ENCODE results near the gene LRP1B.
"Not testable (repeated sequence)": the region's sequence is repeated elsewhere in the genome, so short reads cannot be mapped to it uniquely, and the experiment has no call there.

The LRP1B gene

GRCh38 chr2:140353541-140353940 is 1777.3 kb downstream of the LRP1B start:
- 0% methylated on average over 1 of the region's 2 CpGs for WGBS
- no peak overlapping the region for H3K27ac ChIP-seq (ENCODE audit: low read depth, low read length)
- no peak overlapping the region for H3K9ac ChIP-seq (ENCODE audit: low read depth, low read length)

DNA sequence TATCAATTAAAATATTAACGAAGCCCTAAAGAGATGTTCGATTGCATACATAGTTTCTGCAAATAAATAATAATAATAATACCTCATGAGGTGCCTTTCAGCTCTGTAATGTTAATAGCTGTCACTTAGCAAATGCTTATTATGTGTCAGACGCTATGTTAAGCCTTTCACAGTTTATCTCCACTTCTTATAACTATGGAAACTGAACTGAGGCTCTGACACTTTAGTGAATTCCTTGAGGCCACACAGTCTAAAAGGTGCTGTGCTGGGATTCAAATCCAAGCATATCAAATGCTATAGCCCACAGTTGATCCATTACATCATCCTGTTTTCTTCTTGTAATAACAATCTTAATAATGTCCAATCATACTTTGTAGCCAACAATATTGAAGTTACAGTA is 1779.1 kb downstream of the LRP1B start:
- no peaks in the 10 kb centered on the region for H3K9me3 ChIP-seq (ENCODE audit: insufficient read depth, low read depth, low read length)
- H3K27me3 ChIP-seq (ENCODE audit: insufficient read depth, low read length) = no peaks in the 10 kb centered on the region
- H3K36me3 ChIP-seq (ENCODE audit: insufficient read depth, low read length) = no peaks in the 10 kb centered on the region
- no peak overlapping the region for H3K9ac ChIP-seq (ENCODE audit: low read depth, low read length)
- peaks cover 40% of the 10 kb centered on the region for H3K4me1 ChIP-seq (ENCODE audit: insufficient read depth, low read length)
- no peak overlapping the region for H3K4me3 ChIP-seq (ENCODE audit: low read length)
- no peak overlapping the region for H3K27ac ChIP-seq (ENCODE audit: low read depth, low read length)
- 87% methylated on average over 1 of the region's 3 CpGs for WGBS

More at GRCh38 chr2:140353541-140353940, 1777.3 kb downstream of the LRP1B start:
- H3K9me3 ChIP-seq (ENCODE audit: insufficient read depth, low read depth, low read length) = no peaks in the 10 kb centered on the region
- H3K27me3 ChIP-seq (ENCODE audit: insufficient read depth, low read length) = no peaks in the 10 kb centered on the region
- peaks cover 35% of the 10 kb centered on the region for H3K4me1 ChIP-seq (ENCODE audit: insufficient read depth, low read length)
- H3K36me3 ChIP-seq (ENCODE audit: insufficient read depth, low read length) = no peaks in the 10 kb centered on the region
- H3K4me3 ChIP-seq (ENCODE audit: low read length) = no peak overlapping the region

DNA sequence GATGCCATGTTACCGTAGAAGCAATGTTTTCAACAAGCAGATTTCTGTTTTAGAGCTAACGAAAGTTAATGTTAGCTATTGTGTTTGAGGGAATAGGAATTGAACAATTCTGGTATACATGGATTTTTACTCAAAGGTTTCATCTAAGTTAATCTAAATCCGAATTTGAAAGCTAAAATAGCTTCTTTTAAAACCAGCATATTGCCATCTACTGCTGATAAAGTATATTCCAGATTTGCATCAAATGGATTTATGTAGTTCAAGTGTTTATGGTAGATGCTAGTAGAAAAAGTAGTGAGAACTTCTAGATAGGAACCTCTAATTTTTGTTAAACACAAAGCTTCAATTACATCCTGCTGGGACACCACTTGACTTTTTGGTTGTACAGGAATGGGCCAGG is 1781.1 kb downstream of the LRP1B start:
- Histone ChIP-seq H3K9ac (ENCODE audit: low read depth, low read length) (no peak overlapping the region), H3K36me3 (ENCODE audit: insufficient read depth, low read length) (no peaks in the 10 kb centered on the region), H3K4me1 (ENCODE audit: insufficient read depth, low read length) (peaks cover 21% of the 10 kb centered on the region), H3K27ac (ENCODE audit: low read depth, low read length) (no peak overlapping the region), H3K27me3 (ENCODE audit: insufficient read depth, low read length) (no peaks in the 10 kb centered on the region), H3K9me3 (ENCODE audit: insufficient read depth, low read depth, low read length) (no peaks in the 10 kb centered on the region), H3K4me3 (ENCODE audit: low read length) (no peak overlapping the region)
- WGBS = 95% methylated on average over 2 of the region's 3 CpGs

DNA sequence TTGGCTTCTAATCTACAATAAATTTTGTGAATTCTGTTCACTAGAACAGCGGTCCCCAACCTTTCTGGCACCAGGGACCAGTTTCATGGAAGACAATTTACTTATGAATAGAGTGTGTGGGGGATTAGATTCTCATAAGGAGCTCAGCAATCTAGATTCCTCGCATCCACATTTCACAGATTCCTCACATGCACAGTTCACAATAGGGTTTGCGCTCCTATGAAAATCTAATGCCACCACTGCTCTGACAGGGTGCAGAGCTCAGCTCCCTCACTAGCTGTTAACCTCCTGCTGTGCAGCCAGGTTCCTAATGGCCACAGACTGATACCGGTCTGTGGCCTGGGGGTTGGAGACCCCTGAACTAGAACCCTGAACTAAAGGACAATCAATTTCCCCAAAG is 1782.0 kb downstream of the LRP1B start:
- Histone ChIP-seq H3K4me1 (ENCODE audit: insufficient read depth, low read length) (peaks cover 13% of the 10 kb centered on the region), H3K27ac (ENCODE audit: low read depth, low read length) (no peak overlapping the region), H3K9ac (ENCODE audit: low read depth, low read length) (no peak overlapping the region), H3K36me3 (ENCODE audit: insufficient read depth, low read length) (no peaks in the 10 kb centered on the region), H3K4me3 (ENCODE audit: low read length) (no peak overlapping the region), H3K9me3 (ENCODE audit: insufficient read depth, low read depth, low read length) (no peaks in the 10 kb centered on the region), H3K27me3 (ENCODE audit: insufficient read depth, low read length) (no peaks in the 10 kb centered on the region)
- WGBS = 66% methylated on average over 4 of the region's 4 CpGs

GRCh38 chr2:140344838-140345237 is 1786.0 kb downstream of the LRP1B start:
- Histone ChIP-seq H3K4me3 (ENCODE audit: low read length) (no peak overlapping the region), H3K27me3 (ENCODE audit: insufficient read depth, low read length) (no peaks in the 10 kb centered on the region), H3K27ac (ENCODE audit: low read depth, low read length) (no peak overlapping the region), H3K4me1 (ENCODE audit: insufficient read depth, low read length) (peaks cover 12% of the 10 kb centered on the region), H3K36me3 (ENCODE audit: insufficient read depth, low read length) (no peaks in the 10 kb centered on the region), H3K9ac (ENCODE audit: low read depth, low read length) (no peak overlapping the region), H3K9me3 (ENCODE audit: insufficient read depth, low read depth, low read length) (no peaks in the 10 kb centered on the region)
- 91% methylated on average over 1 of the region's 1 CpG for whole genome bisulfite sequencing

DNA sequence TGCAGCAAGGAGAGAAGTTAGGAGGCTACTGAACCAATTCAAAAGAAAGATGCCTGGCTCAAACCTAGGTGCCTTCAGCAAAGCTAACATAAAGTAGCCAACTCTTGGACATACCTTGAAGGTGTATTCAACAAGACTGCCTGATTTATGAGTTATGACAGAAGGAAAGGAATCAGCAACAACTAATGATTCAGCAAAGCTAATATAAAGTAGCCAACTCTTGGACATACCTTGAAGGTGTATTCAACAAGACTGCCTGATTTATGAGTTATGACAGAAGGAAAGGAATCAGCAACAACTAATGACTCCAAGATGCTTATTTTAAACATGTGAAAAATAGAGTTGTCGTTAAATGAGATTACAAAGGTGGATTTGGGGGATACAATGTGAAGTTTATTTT is 1786.5 kb downstream of the LRP1B start:
- H3K36me3 ChIP-seq (ENCODE audit: insufficient read depth, low read length); H3K9me3 ChIP-seq (ENCODE audit: insufficient read depth, low read depth, low read length); H3K27me3 ChIP-seq (ENCODE audit: insufficient read depth, low read length); H3K4me3 ChIP-seq (ENCODE audit: low read length); H3K9ac ChIP-seq (ENCODE audit: low read depth, low read length); H3K27ac ChIP-seq (ENCODE audit: low read depth, low read length): not testable (repeated sequence)
- peaks cover 12% of the 10 kb centered on the region for H3K4me1 ChIP-seq (ENCODE audit: insufficient read depth, low read length)
- 95% methylated on average over 1 of the region's 1 CpG for WGBS

DNA sequence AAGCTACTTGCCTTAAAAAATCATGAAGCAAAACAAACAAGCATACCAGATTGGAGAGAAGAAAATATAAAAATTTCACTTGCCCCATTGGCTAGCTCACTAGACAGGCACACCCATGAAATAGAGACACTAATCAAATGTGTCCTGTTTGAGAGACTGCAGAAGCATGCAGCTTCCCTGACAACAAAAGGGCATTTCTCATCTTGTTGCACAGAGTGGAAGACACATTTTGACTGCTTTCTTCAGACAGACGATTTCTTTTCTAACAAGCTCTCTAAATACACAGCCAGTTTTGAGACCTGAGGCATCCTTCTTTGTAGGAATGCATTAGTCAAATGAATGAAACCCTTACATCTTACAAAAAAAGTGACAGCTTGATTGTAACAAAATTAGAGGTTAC is 1792.0 kb downstream of the LRP1B start:
- 85% methylated on average over 1 of the region's 1 CpG for WGBS
- H3K9me3 ChIP-seq (ENCODE audit: insufficient read depth, low read depth, low read length) = no peaks in the 10 kb centered on the region

GRCh38 chr2:140337061-140337460 is 1793.8 kb downstream of the LRP1B start:
- no peaks in the 10 kb centered on the region for H3K27me3 ChIP-seq (ENCODE audit: insufficient read depth, low read length)

More for the DNA sequence above, 1792.0 kb downstream of the LRP1B start:
- no peak overlapping the region for H3K4me3 ChIP-seq (ENCODE audit: low read length)
- H3K9ac ChIP-seq (ENCODE audit: low read depth, low read length) = no peak overlapping the region
- H3K27me3 ChIP-seq (ENCODE audit: insufficient read depth, low read length) = no peaks in the 10 kb centered on the region
- no peaks in the 10 kb centered on the region for H3K4me1 ChIP-seq (ENCODE audit: insufficient read depth, low read length)
- no peak overlapping the region for H3K27ac ChIP-seq (ENCODE audit: low read depth, low read length)
- no peaks in the 10 kb centered on the region for H3K36me3 ChIP-seq (ENCODE audit: insufficient read depth, low read length)

GRCh38 chr2:140316345-140316744 is 1814.5 kb downstream of the LRP1B start:
- H3K9ac ChIP-seq (ENCODE audit: low read depth, low read length) = no peak overlapping the region
- H3K27ac ChIP-seq (ENCODE audit: low read depth, low read length) = no peak overlapping the region
- no CpG with 5 or more reads among the region's 3 CpGs for WGBS
- no peaks in the 10 kb centered on the region for H3K9me3 ChIP-seq (ENCODE audit: insufficient read depth, low read depth, low read length)
- H3K4me1 ChIP-seq (ENCODE audit: insufficient read depth, low read length) = no peaks in the 10 kb centered on the region
- H3K4me3 ChIP-seq (ENCODE audit: low read length) = no peak overlapping the region
- no peaks in the 10 kb centered on the region for H3K27me3 ChIP-seq (ENCODE audit: insufficient read depth, low read length)
- no peaks in the 10 kb centered on the region for H3K36me3 ChIP-seq (ENCODE audit: insufficient read depth, low read length)

More at GRCh38 chr2:140337061-140337460, 1793.8 kb downstream of the LRP1B start:
- no peak overlapping the region for H3K27ac ChIP-seq (ENCODE audit: low read depth, low read length)
- no peaks in the 10 kb centered on the region for H3K9me3 ChIP-seq (ENCODE audit: insufficient read depth, low read depth, low read length)
- no peaks in the 10 kb centered on the region for H3K4me1 ChIP-seq (ENCODE audit: insufficient read depth, low read length)
- H3K9ac ChIP-seq (ENCODE audit: low read depth, low read length) = no peak overlapping the region
- H3K4me3 ChIP-seq (ENCODE audit: low read length) = no peak overlapping the region
- WGBS = 95% methylated on average over 3 of the region's 4 CpGs
- H3K36me3 ChIP-seq (ENCODE audit: insufficient read depth, low read length) = no peaks in the 10 kb centered on the region

DNA sequence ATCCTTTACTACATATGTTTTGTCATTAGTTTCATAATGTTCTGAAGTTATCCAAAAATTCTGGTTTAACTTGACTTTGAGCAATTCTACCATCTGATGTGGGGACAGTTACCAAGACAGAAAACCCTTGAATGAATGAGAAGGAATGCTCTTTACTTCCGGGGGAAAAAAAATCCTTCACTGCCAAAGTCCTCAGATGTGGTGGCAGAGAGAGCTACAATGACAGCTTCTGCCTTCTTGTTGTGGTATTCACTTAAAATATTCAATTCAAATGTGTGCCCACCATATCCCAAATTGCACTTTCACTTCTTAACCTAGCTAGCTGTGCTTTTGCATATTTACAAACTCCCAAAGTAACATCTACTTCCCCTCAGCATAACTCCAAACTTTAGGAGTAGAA is 1818.9 kb downstream of the LRP1B start:
- WGBS = 87% methylated on average over 1 of the region's 1 CpG
- Histone ChIP-seq H3K4me3 (ENCODE audit: low read length) (no peak overlapping the region), H3K27me3 (ENCODE audit: insufficient read depth, low read length) (no peaks in the 10 kb centered on the region), H3K27ac (ENCODE audit: low read depth, low read length) (no peak overlapping the region), H3K36me3 (ENCODE audit: insufficient read depth, low read length) (no peaks in the 10 kb centered on the region), H3K4me1 (ENCODE audit: insufficient read depth, low read length) (no peaks in the 10 kb centered on the region), H3K9ac (ENCODE audit: low read depth, low read length) (no peak overlapping the region), H3K9me3 (ENCODE audit: insufficient read depth, low read depth, low read length) (no peaks in the 10 kb centered on the region)

- Histone ChIP-seq H3K27ac (ENCODE audit: low read depth, low read length) (no peak overlapping the region), H3K27me3 (ENCODE audit: insufficient read depth, low read length) (no peaks in the 10 kb centered on the region), H3K4me3 (ENCODE audit: low read length) (no peak overlapping the region), H3K9ac (ENCODE audit: low read depth, low read length) (no peak overlapping the region), H3K4me1 (ENCODE audit: insufficient read depth, low read length) (no peaks in the 10 kb centered on the region), H3K9me3 (ENCODE audit: insufficient read depth, low read depth, low read length) (no peaks in the 10 kb centered on the region), H3K36me3 (ENCODE audit: insufficient read depth, low read length) (no peaks in the 10 kb centered on the region)
Observed at GRCh38 chr2:140308706-140309105, 1822.1 kb downstream of the LRP1B start.

- Histone ChIP-seq H3K27me3 (ENCODE audit: insufficient read depth, low read length) (no peaks in the 10 kb centered on the region), H3K4me3 (ENCODE audit: low read length) (no peak overlapping the region), H3K9ac (ENCODE audit: low read depth, low read length) (no peak overlapping the region), H3K27ac (ENCODE audit: low read depth, low read length) (no peak overlapping the region), H3K9me3 (ENCODE audit: insufficient read depth, low read depth, low read length) (no peaks in the 10 kb centered on the region), H3K4me1 (ENCODE audit: insufficient read depth, low read length) (no peaks in the 10 kb centered on the region), H3K36me3 (ENCODE audit: insufficient read depth, low read length) (no peaks in the 10 kb centered on the region)
Observed at GRCh38 chr2:140307532-140307931, 1823.3 kb downstream of the LRP1B start.

Data from HUES64 (cell line).